PC-3 (cell line): ENCODE data around the gene NIF3L1. TPM values are rescaled to one million over a fixed set of nuclear protein-coding genes. Genes with fewer than 3 reads are reported as not detected.

Experiments
- ATAC-seq: fragments of 200-7000 bp; cut with Tn5 transposase; 2 replicates; pipeline ENCODE4 v1.9.1; 2020; ENCODE audit warnings: mild to moderate bottlenecking, moderate library complexity
- BruUV-seq: library from RNA; stranded (reverse); fragments of 400-500 nt; replicated peaks from 2 replicates; lab custom pipeline; 2021; lab: Mats Ljungman, UMichigan
- CTCF ChIA-PET: fragments of 300-600 bp; sonication (Branson Sonifier 250); formaldehyde crosslinking; loops from one replicate; lab custom pipeline; 2022; ENCODE audit warnings: antibody characterized with exemption; lab: Charles Lee
- POLR2A ChIA-PET: fragments of 300-600 bp; sonication (Branson Sonifier 250); formaldehyde crosslinking; loops from one replicate; lab custom pipeline; 2022; ENCODE audit warnings: antibody characterized with exemption; ENCODE audit not compliant: unreplicated experiment; lab: Charles Lee
- DNase-seq: peaks from one replicate; pipeline ENCODE4 v3.0.0-alpha.2; 2015
- H2AFZ ChIP-seq: fragments of 300-600 bp; sonication (generic); 2 replicates; pipeline ENCODE4 v1.6.0; 2016; ENCODE audit warnings: antibody characterized with exemption, low read length
- H3F3A ChIP-seq: fragments of 300-600 bp; sonication (generic); one replicate; pipeline ENCODE4 v1.6.0; 2017; ENCODE audit warnings: antibody characterized with exemption, low read length, control low read depth, mild to moderate bottlenecking; ENCODE audit not compliant: unreplicated experiment
- H3K27ac ChIP-seq: fragments of 300-600 bp; sonication (generic); 2 replicates; pipeline ENCODE4 v1.5.1; 2016; ENCODE audit warnings: mild to moderate bottlenecking, low read length
- H3K27me3 ChIP-seq: fragments of 300-600 bp; sonication (generic); 2 replicates; pipeline ENCODE4 v1.6.1; 2016; ENCODE audit warnings: low read length, mixed read lengths
- H3K36me3 ChIP-seq: fragments of 300-600 bp; sonication (generic); 2 replicates; pipeline ENCODE4 v1.6.1; 2016; ENCODE audit warnings: low read depth, mixed run types, low read length, mixed read lengths
- H3K4me1 ChIP-seq: fragments of 300-600 bp; sonication (generic); 2 replicates; pipeline ENCODE4 v1.5.1; 2016; ENCODE audit warnings: low read length; ENCODE audit not compliant: insufficient read depth
- H3K4me2 ChIP-seq: fragments of 300-600 bp; sonication (generic); 2 replicates; pipeline ENCODE4 v1.6.0; 2016; ENCODE audit warnings: low read length
- H3K4me3 ChIP-seq: fragments of 300-600 bp; sonication (generic); 2 replicates; pipeline ENCODE4 v1.5.1; 2016; ENCODE audit warnings: mild to moderate bottlenecking, low read length, mixed read lengths
- H3K79me2 ChIP-seq: fragments of 300-600 bp; sonication (generic); 2 replicates; pipeline ENCODE4 v1.6.1; 2017; ENCODE audit warnings: low read length, mixed read lengths
- H3K9ac ChIP-seq: fragments of 300-600 bp; sonication (generic); 2 replicates; pipeline ENCODE4 v1.6.0; 2016; ENCODE audit warnings: mild to moderate bottlenecking, low read length
- H3K9me2 ChIP-seq: fragments of 300-600 bp; sonication (generic); replicated peaks from 2 replicates; pipeline ENCODE4 v1.6.1; 2016; ENCODE audit warnings: mixed run types, low read length, mixed read lengths
- H3K9me3 ChIP-seq: fragments of 300-600 bp; sonication (generic); 2 replicates; pipeline ENCODE4 v1.6.1; 2016; ENCODE audit warnings: low read length, mixed read lengths
- H4K20me1 ChIP-seq: fragments of 300-600 bp; sonication (generic); 2 replicates; pipeline ENCODE4 v1.6.1; 2016; ENCODE audit warnings: low read length, mixed read lengths
- CTCF ChIP-seq: fragments of 300-600 bp; sonication (generic); conservative IDR thresholded peaks from 2 replicates; pipeline ENCODE4 v1.5.1; 2017; ENCODE audit warnings: antibody characterized with exemption, low read depth, mild to moderate bottlenecking, low read length
- EZH2 ChIP-seq: fragments of 300-600 bp; sonication (generic); IDR thresholded peaks from one replicate; pipeline ENCODE4 v1.6.1; 2017; ENCODE audit warnings: antibody characterized with exemption, mild to moderate bottlenecking, low read length; ENCODE audit not compliant: unreplicated experiment
- EZH2phosphoT487 ChIP-seq: fragments of 300-600 bp; sonication (generic); IDR thresholded peaks from 2 replicates; pipeline ENCODE4 v1.6.1; 2018; ENCODE audit warnings: mild to moderate bottlenecking, antibody characterized with exemption, low read length, borderline replicate concordance
- intact Hi-C: fragments of 100-400 bp; cut with micrococcal nuclease; formaldehyde crosslinking; loops from 2 replicates; pipeline ENCODE4 v1.9.0; 2023
- total RNA-seq: library from RNA; depleted of rRNA; stranded (reverse); fragments of >200 nt; gene quantifications from 2 replicates; pipeline ENCODE4 v1.2.3, GENCODE V29; 2014

Gene NIF3L1
- total RNA-seq, 1 experiment from 2014 or later: 81.5 TPM

GRCh38 chr2:200869014-200869413 is 20.2 kb upstream of the NIF3L1 start:
- Histone ChIP-seq H3K27ac (no peak overlapping the region), H3K79me2 (peaks cover 5% of the 10 kb centered on the region), H3K9ac (no peak overlapping the region), H3K4me2 (no peak overlapping the region), H2AFZ (no peak overlapping the region), H3K9me2 (no peaks in the 10 kb centered on the region), H3K4me3 (no peak overlapping the region), H3F3A (no peaks in the 10 kb centered on the region), H4K20me1 (no peaks in the 10 kb centered on the region), H3K4me1 (peaks cover 5% of the 10 kb centered on the region; the same call in 1 of the 2 replicates), H3K36me3 (peaks cover 11% of the 10 kb centered on the region; the same call in 1 of the 2 replicates), H3K27me3 (no peaks in the 10 kb centered on the region), H3K9me3 (no peaks in the 10 kb centered on the region)
- BruUV-seq: no TSS peak
- CTCF ChIA-PET: no interaction called here
- ATAC-seq (no peak), DNase-seq (no peak)
- no peak for TF ChIP-seq EZH2phosphoT487
- TF ChIP-seq CTCF: no peak
- no peak for TF ChIP-seq EZH2
- intact Hi-C loops: no loop called here
- POLR2A ChIA-PET: interaction anchor here (0.7 kb wide), 1 partner anchor 84 kb away, joined by 5 read pairs; no protein-coding TSS in a partner anchor

GRCh38 chr2:200871151-200871550 is 18.0 kb upstream of the NIF3L1 start:
- no peak overlapping the region for H3K4me3 ChIP-seq
- H3K79me2 ChIP-seq: no peaks in the 10 kb centered on the region
- H2AFZ ChIP-seq: no peak overlapping the region
- no peaks in the 10 kb centered on the region for H3K9me2 ChIP-seq
- H3K27me3 ChIP-seq: no peaks in the 10 kb centered on the region
- H3K9ac ChIP-seq: no peak overlapping the region
- DNase-seq (no peak), ATAC-seq (no peak)
- no peaks in the 10 kb centered on the region for H4K20me1 ChIP-seq
- no peaks in the 10 kb centered on the region for H3K9me3 ChIP-seq
- ChIA-PET CTCF (interaction anchor here (0.6 kb wide), 1 partner anchor 30 kb away, joined by 5 read pairs; no protein-coding TSS in a partner anchor), POLR2A (no interaction called here)
- H3K4me1 ChIP-seq: no peaks in the 10 kb centered on the region
- no peak overlapping the region for H3K27ac ChIP-seq
- intact Hi-C loops: no loop called here
- H3K4me2 ChIP-seq: no peak overlapping the region
- H3F3A ChIP-seq: no peaks in the 10 kb centered on the region
- no TSS peak for BruUV-seq
- TF ChIP-seq EZH2phosphoT487 (no peak), CTCF (no peak), EZH2 (no peak)
- peaks cover 14% of the 10 kb centered on the region for H3K36me3 ChIP-seq

- no peak overlapping the region for H2AFZ ChIP-seq
- peaks cover 17% of the 10 kb centered on the region for H3K36me3 ChIP-seq
- CTCF ChIA-PET: no interaction called here
Measured at GRCh38 chr2:200873560-200873959, 15.6 kb upstream of the NIF3L1 start.

More at GRCh38 chr2:200873560-200873959, 15.6 kb upstream of the NIF3L1 start:
- Histone ChIP-seq H3K9ac (no peak overlapping the region), H3K27me3 (no peaks in the 10 kb centered on the region), H3F3A (no peaks in the 10 kb centered on the region), H4K20me1 (no peaks in the 10 kb centered on the region), H3K9me3 (no peaks in the 10 kb centered on the region), H3K9me2 (no peaks in the 10 kb centered on the region), H3K4me1 (no peaks in the 10 kb centered on the region), H3K79me2 (no peaks in the 10 kb centered on the region), H3K4me2 (no peak overlapping the region), H3K4me3 (no peak overlapping the region), H3K27ac (no peak overlapping the region)
- BruUV-seq: no TSS peak
- TF ChIP-seq CTCF (no peak), EZH2phosphoT487 (no peak), EZH2 (no peak)
- no peak for ATAC-seq
- POLR2A ChIA-PET: no interaction called here
- DNase-seq: no peak
- intact Hi-C loops: no loop called here
